ENCODE data around the gene WFIKKN1. TPM values are rescaled to one million over a fixed set of nuclear protein-coding genes. Genes with fewer than 3 reads are reported as not detected.

WFIKKN1 gene
- total RNA-seq, 1 donor from 2014 or later, result 1.2 TPM

- ATAC-seq (peak; percentile 22 to 26), DNase-seq (peak; percentile 87)
- Histone ChIP-seq H3K9me3 (no peaks in the 10 kb centered on the region), H3K36me3 (peaks cover 6% of the 10 kb centered on the region), H3K4me1 (peaks cover 72% of the 10 kb centered on the region), H3K4me3 (peak overlapping the region; percentile 92), H3K27me3 (ENCODE audit: low read depth) (no peaks in the 10 kb centered on the region), H3K27ac (peak overlapping the region; percentile 91)
- intact Hi-C loops (cut with DNase I), result no loop called here
- no peak for TF ChIP-seq CTCF (IDR thresholded peaks at IDR 0.05)
Observed at GRCh38 chr16:592518-593306, 38.1 kb upstream of the WFIKKN1 start.

- H3K36me3 ChIP-seq, result peaks cover 6% of the 10 kb centered on the region
- DNase-seq, result peak; percentile 71
- no peaks in the 10 kb centered on the region for H3K9me3 ChIP-seq
- intact Hi-C loops (cut with DNase I), result no loop called here
- peak overlapping the region; percentile 91 for H3K27ac ChIP-seq
- peaks cover 65% of the 10 kb centered on the region for H3K4me1 ChIP-seq
- ATAC-seq, result peak; percentile 14 to 38
- no peak for TF ChIP-seq CTCF (IDR thresholded peaks at IDR 0.05)
- no peaks in the 10 kb centered on the region for H3K27me3 ChIP-seq (ENCODE audit: low read depth)
- no peak overlapping the region for H3K4me3 ChIP-seq
Observed at GRCh38 chr16:593406-593805, 37.4 kb upstream of the WFIKKN1 start.

GRCh38 chr16:593807-594206, 37.0 kb upstream of the WFIKKN1 start:
- intact Hi-C loops (cut with DNase I), result no loop called here
- TF ChIP-seq CTCF (IDR thresholded peaks at IDR 0.05), result no peak
- Histone ChIP-seq H3K4me1 (peaks cover 63% of the 10 kb centered on the region), H3K27ac (peak overlapping the region; percentile 91), H3K4me3 (no peak overlapping the region), H3K36me3 (peaks cover 9% of the 10 kb centered on the region), H3K27me3 (ENCODE audit: low read depth) (no peaks in the 10 kb centered on the region), H3K9me3 (no peaks in the 10 kb centered on the region)
- peak; percentile 46 for DNase-seq
- ATAC-seq, result no peak

- Histone ChIP-seq H3K27ac (no peak overlapping the region), H3K9me3 (no peaks in the 10 kb centered on the region), H3K4me3 (no peak overlapping the region), H3K4me1 (peaks cover 63% of the 10 kb centered on the region), H3K36me3 (peaks cover 15% of the 10 kb centered on the region), H3K27me3 (ENCODE audit: low read depth) (no peaks in the 10 kb centered on the region)
- DNase-seq, result no peak
- no peak for ATAC-seq
- intact Hi-C loops (cut with DNase I), result no loop called here
- TF ChIP-seq CTCF (IDR thresholded peaks at IDR 0.05), result no peak
Observed at GRCh38 chr16:595094-595528, 35.7 kb upstream of the WFIKKN1 start.

- H3K36me3 ChIP-seq, result peaks cover 23% of the 10 kb centered on the region
- TF ChIP-seq CTCF (IDR thresholded peaks at IDR 0.05), result no peak
- ATAC-seq, result no peak
- peak; percentile 42 for DNase-seq
- H3K4me1 ChIP-seq, result peaks cover 57% of the 10 kb centered on the region
- H3K4me3 ChIP-seq, result no peak overlapping the region
- no peaks in the 10 kb centered on the region for H3K9me3 ChIP-seq
- intact Hi-C loops (cut with DNase I), result no loop called here
- H3K27me3 ChIP-seq (ENCODE audit: low read depth), result no peaks in the 10 kb centered on the region
- no peak overlapping the region for H3K27ac ChIP-seq
Observed at GRCh38 chr16:595942-596735, 34.6 kb upstream of the WFIKKN1 start.

Measured in lower lobe of right lung (tissue), 2 donors.